ENCODE measurements around the gene TFF2. TPM values are rescaled to one million over a fixed set of nuclear protein-coding genes. Genes with fewer than 3 reads are reported as not detected.

Gene TFF2
- polyA plus RNA-seq, 1 of the 3 experiments (the other 2 are of a cell fraction): not detected

- no peak overlapping the region for H2AFZ ChIP-seq (ENCODE audit: low read depth)
- POLR2A ChIA-PET: no interaction called here
- H3K4me2 ChIP-seq: no peak overlapping the region
- no peak overlapping the region for H3K9ac ChIP-seq
- DNase-seq: no peak
- H3K79me2 ChIP-seq (ENCODE audit: insufficient read depth): no peaks in the 10 kb centered on the region
- H3K36me3 ChIP-seq (replicated peaks in 1 of 2; ENCODE audit: control insufficient read depth in 1 of 2, insufficient read depth in 2 of 2, low read length in 1 of 2): no peaks in the 10 kb centered on the region
- CTCF ChIA-PET: interaction anchor here (3.0 kb wide), 1 partner anchor 12 kb away, joined by 10 read pairs; no protein-coding TSS in a partner anchor
- no peaks in the 10 kb centered on the region for H3K27me3 ChIP-seq (ENCODE audit: insufficient read depth)
- WGBS (ENCODE audit: low lambda C conversion rate): 58% methylated on average over 4 of the region's 5 CpGs
- no peaks in the 10 kb centered on the region for H3F3A ChIP-seq (replicated peaks; ENCODE audit: insufficient read depth)
- H3K27ac ChIP-seq (ENCODE audit: low read depth in 2 of 2, low read length in 1 of 2): no peak overlapping the region
- no peaks in the 10 kb centered on the region for H4K20me1 ChIP-seq (ENCODE audit: insufficient read depth)
- TF ChIP-seq TEAD4 (IDR thresholded peaks at IDR 0.05; ENCODE audit: borderline replicate concordance, insufficient read depth): no peak
- no peak for TF ChIP-seq ZBTB33 (IDR thresholded peaks at IDR 0.05; ENCODE audit: borderline replicate concordance, low read depth)
- no peak for TF ChIP-seq MAX (IDR thresholded peaks at IDR 0.05; ENCODE audit: low read depth)
- TF ChIP-seq SIN3A (IDR thresholded peaks at IDR 0.05; ENCODE audit: borderline replicate concordance, low read depth, low read length): no peak
- TF ChIP-seq MEF2A (IDR thresholded peaks at IDR 0.05; ENCODE audit: borderline replicate concordance, low read depth): no peak
- no peak for TF ChIP-seq FOSL2 (IDR thresholded peaks at IDR 0.05; ENCODE audit: borderline replicate concordance, low read depth)
- TF ChIP-seq NFIC (IDR thresholded peaks at IDR 0.05; ENCODE audit: borderline replicate concordance): no peak
- no peak for TF ChIP-seq POLR2AphosphoS5 (IDR thresholded peaks at IDR 0.05; ENCODE audit: low read depth, low read length)
- TF ChIP-seq REST (IDR thresholded peaks at IDR 0.05; ENCODE audit: low read depth, low read length): no peak
- H3K4me3 ChIP-seq (ENCODE audit: low read depth in 2 of 2, low read length in 1 of 2): no peak overlapping the region
- peaks cover 0 to 9% of the 10 kb centered on the region in 2 experiments; a peak in 1 of 4 replicates for H3K4me1 ChIP-seq (ENCODE audit: control insufficient read depth in 1 of 2, insufficient read depth in 2 of 2, low read depth in 1 of 2, low read length in 1 of 2)
- H3K9me2 ChIP-seq: no peaks in the 10 kb centered on the region
- no peaks in the 10 kb centered on the region for H3K9me3 ChIP-seq
These were observed 52.1 kb downstream of the TFF2 start for GRCh38 chr21:42298657-42299056.

- POLR2A ChIA-PET: no interaction called here
- peaks cover 0 to 9% of the 10 kb centered on the region in 2 experiments; a peak in 1 of 4 replicates for H3K4me1 ChIP-seq (ENCODE audit: control insufficient read depth in 1 of 2, insufficient read depth in 2 of 2, low read depth in 1 of 2, low read length in 1 of 2)
- CTCF ChIA-PET: interaction anchor here (3.0 kb wide), 1 partner anchor 12 kb away, joined by 10 read pairs; no protein-coding TSS in a partner anchor
- TF ChIP-seq FOXM1 (IDR thresholded peaks at IDR 0.05; ENCODE audit: low read depth) (no peak), ZBTB33 (IDR thresholded peaks at IDR 0.05; ENCODE audit: borderline replicate concordance, low read depth) (no peak), YY1 (IDR thresholded peaks at IDR 0.05; ENCODE audit: low read depth) (no peak)
- no peaks in the 10 kb centered on the region for H3K36me3 ChIP-seq (replicated peaks in 1 of 2; ENCODE audit: control insufficient read depth in 1 of 2, insufficient read depth in 2 of 2, low read length in 1 of 2)
- H3F3A ChIP-seq (replicated peaks; ENCODE audit: insufficient read depth): no peaks in the 10 kb centered on the region
- H4K20me1 ChIP-seq (ENCODE audit: insufficient read depth): no peaks in the 10 kb centered on the region
- H3K9ac ChIP-seq: no peak overlapping the region
- H3K27me3 ChIP-seq (ENCODE audit: insufficient read depth): no peaks in the 10 kb centered on the region
- H3K4me2 ChIP-seq: no peak overlapping the region
- 36% methylated on average over 4 of the region's 6 CpGs for WGBS (ENCODE audit: low lambda C conversion rate)
- no peaks in the 10 kb centered on the region for H3K79me2 ChIP-seq (ENCODE audit: insufficient read depth)
- H3K9me3 ChIP-seq: no peaks in the 10 kb centered on the region
- H3K27ac ChIP-seq (ENCODE audit: low read depth in 2 of 2, low read length in 1 of 2): no peak overlapping the region
- H2AFZ ChIP-seq (ENCODE audit: low read depth): no peak overlapping the region
- H3K4me3 ChIP-seq (ENCODE audit: low read depth in 2 of 2, low read length in 1 of 2): no peak overlapping the region
- no peaks in the 10 kb centered on the region for H3K9me2 ChIP-seq
- no peak for DNase-seq
These were observed 52.6 kb downstream of the TFF2 start for GRCh38 chr21:42298237-42298636.

Data from SK-N-SH (cell line).